ENCODE results near the gene EXO5. TPM values are rescaled to one million over a fixed set of nuclear protein-coding genes. Genes with fewer than 3 reads are reported as not detected.

Gene EXO5, protein sequence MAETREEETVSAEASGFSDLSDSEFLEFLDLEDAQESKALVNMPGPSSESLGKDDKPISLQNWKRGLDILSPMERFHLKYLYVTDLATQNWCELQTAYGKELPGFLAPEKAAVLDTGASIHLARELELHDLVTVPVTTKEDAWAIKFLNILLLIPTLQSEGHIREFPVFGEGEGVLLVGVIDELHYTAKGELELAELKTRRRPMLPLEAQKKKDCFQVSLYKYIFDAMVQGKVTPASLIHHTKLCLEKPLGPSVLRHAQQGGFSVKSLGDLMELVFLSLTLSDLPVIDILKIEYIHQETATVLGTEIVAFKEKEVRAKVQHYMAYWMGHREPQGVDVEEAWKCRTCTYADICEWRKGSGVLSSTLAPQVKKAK
- 5.7 and 5.8 TPM in 2 replicates for polyA plus RNA-seq (2013)

DNA sequence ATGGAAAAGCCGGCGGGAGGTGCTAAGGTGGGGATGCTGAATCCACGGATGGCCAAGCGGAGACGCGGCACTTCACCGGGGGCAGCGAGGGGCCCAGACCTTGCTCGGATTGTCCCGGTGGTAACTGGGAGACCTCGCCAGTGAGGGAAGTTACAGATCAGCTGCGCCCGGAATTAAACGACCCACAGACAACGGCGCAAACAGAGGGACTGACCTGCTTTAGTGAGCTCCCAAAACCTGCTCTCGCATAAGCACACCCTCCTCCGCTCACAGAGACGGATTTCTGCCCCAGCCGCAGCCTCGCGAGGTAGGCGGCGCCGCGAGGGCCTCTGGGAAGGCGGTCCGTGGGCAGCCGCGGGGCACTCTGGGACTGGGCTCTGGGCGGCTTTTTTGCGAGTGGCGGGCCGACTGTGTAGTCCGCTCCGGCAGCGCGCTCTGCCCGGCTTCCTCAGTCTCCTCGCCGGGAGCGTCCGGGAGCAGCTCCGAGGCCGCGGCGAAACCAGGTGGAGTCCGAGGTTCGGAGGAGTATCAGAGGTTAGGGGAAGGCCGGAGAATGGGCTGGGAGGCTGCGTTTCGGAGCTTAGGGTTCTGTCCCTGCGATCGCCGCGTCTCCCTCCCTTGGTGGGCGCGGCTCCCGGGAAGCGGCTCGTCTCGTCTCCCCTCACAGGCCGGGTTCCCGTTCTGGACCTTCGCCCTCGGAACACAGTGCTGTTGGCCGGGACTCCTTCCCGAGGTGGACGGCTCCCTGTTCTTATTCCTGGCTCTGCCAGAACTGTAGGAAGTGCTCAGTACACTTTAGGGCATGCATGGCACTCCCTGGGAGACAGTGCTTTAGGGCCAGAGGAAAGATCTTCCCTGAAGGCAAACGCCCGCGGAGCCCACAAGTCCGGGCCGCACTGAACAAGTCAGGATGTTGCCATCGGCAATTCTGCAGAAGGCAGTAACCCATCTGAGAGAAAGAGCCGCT lies at the start of gene EXO5:
Gene EXO5, plus strand, starts transcription at position 393 of the 967 bp plus-strand sequence. CDS start 5,778 bp downstream, outside the sequence.
- peak within 1 kb of the TSS; percentile 96 for H3K14ac ChIP-seq (ENCODE audit: low read length)
- H3K9ac ChIP-seq (ENCODE audit: low read length) = peak within 1 kb of the TSS; percentile 89
- H2AK5ac ChIP-seq (ENCODE audit: low read length) = no peak within 1 kb of the TSS
- peak within 1 kb of the TSS; percentile 46 for H2BK5ac ChIP-seq (ENCODE audit: low read depth, low read length, poor library complexity)
- peak within 1 kb of the TSS; percentile 100 for H4K8ac ChIP-seq (ENCODE audit: low read depth, low read length)
- peak within 1 kb of the TSS; percentile 54 for H3K27ac ChIP-seq (ENCODE audit: low read depth, low read length)
- H3K79me1 ChIP-seq (ENCODE audit: low read length) = peaks cover 7% of the 10 kb centered on the region
- no peak within 1 kb of the TSS for H2BK12ac ChIP-seq (ENCODE audit: low read length)
- no peaks in the 10 kb centered on the region for H3K36me3 ChIP-seq (ENCODE audit: control insufficient read depth in 1 of 2, insufficient read depth in 2 of 2, low read length in 2 of 2)
- peak within 1 kb of the TSS; percentile 70 for H4K91ac ChIP-seq (ENCODE audit: low read depth, low read length)
- H3K4me1 ChIP-seq (ENCODE audit: control insufficient read depth in 1 of 2, insufficient read depth in 2 of 2, low read length in 2 of 2) = peaks cover 4 to 6% of the 10 kb centered on the region in 2 experiments
- H3K4me3 ChIP-seq (ENCODE audit: low read depth, low read length) = peak within 1 kb of the TSS; percentile 80
- peak within 1 kb of the TSS; percentile 89 for H2BK120ac ChIP-seq (ENCODE audit: insufficient read depth, low read length, poor library complexity)
- H3K27me3 ChIP-seq (ENCODE audit: insufficient read depth, low read length) = no peaks in the 10 kb centered on the region
- H3K23ac ChIP-seq (ENCODE audit: low read length) = peak within 1 kb of the TSS; percentile 40
- peak within 1 kb of the TSS; percentile 99 for H2AFZ ChIP-seq (ENCODE audit: insufficient read depth, low read length, poor library complexity)
- H3K18ac ChIP-seq (ENCODE audit: low read length) = peak within 1 kb of the TSS; percentile 97
- H4K12ac ChIP-seq (ENCODE audit: low read depth, low read length) = peak within 1 kb of the TSS; percentile 80
- peaks cover 9% of the 10 kb centered on the region for H3K79me2 ChIP-seq (ENCODE audit: control insufficient read depth, insufficient read depth, low read length, poor library complexity)
- H3K9me3 ChIP-seq (ENCODE audit: insufficient read depth, low read depth, low read length) = peaks cover 5% of the 10 kb centered on the region
- WGBS (ENCODE audit: extremely low coverage, insufficient coverage, insufficient read length) = no CpG with 5 or more reads among the region's 76 CpGs
- DNase-seq = peak; percentile 73 to 82
- peak within 1 kb of the TSS; percentile 93 for H3K4me2 ChIP-seq (ENCODE audit: low read length)
- peak within 1 kb of the TSS; percentile 82 for H3K4ac ChIP-seq (ENCODE audit: low read depth, low read length)

DNA sequence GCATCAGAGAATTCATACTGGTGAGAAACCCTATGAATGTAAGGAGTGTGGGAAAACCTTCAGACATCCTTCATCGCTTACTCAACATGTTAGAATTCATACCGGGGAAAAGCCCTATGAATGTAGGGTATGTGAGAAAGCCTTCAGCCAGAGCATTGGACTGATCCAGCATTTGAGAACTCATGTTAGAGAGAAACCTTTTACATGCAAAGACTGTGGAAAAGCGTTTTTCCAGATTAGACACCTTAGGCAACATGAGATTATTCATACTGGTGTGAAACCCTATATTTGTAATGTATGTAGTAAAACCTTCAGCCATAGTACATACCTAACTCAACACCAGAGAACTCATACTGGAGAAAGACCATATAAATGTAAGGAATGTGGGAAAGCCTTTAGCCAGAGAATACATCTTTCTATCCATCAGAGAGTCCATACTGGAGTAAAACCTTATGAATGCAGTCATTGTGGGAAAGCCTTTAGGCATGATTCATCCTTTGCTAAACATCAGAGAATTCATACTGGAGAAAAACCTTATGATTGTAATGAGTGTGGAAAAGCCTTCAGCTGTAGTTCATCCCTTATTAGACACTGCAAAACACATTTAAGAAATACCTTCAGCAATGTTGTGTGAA lies 45.5 kb upstream of the EXO5 start:
- H3K27me3 ChIP-seq (ENCODE audit: insufficient read depth, low read length) = no peaks in the 10 kb centered on the region
- no peak for DNase-seq
- H2BK120ac ChIP-seq (ENCODE audit: insufficient read depth, low read length, poor library complexity) = no peak overlapping the region
- H3K23ac ChIP-seq (ENCODE audit: low read length) = no peak overlapping the region
- H3K4me3 ChIP-seq (ENCODE audit: low read depth, low read length) = no peak overlapping the region
- H3K4ac ChIP-seq (ENCODE audit: low read depth, low read length) = no peak overlapping the region
- no peak overlapping the region for H3K9ac ChIP-seq (ENCODE audit: low read length)
- no peak overlapping the region for H3K14ac ChIP-seq (ENCODE audit: low read length)
- no peaks in the 10 kb centered on the region for H3K79me2 ChIP-seq (ENCODE audit: control insufficient read depth, insufficient read depth, low read length, poor library complexity)
- H2AFZ ChIP-seq (ENCODE audit: insufficient read depth, low read length, poor library complexity) = no peak overlapping the region
- H3K18ac ChIP-seq (ENCODE audit: low read length) = no peak overlapping the region
- no CpG with 5 or more reads among the region's 3 CpGs for WGBS (ENCODE audit: extremely low coverage, insufficient coverage, insufficient read length)
- no peaks in the 10 kb centered on the region for H3K4me1 ChIP-seq (ENCODE audit: control insufficient read depth in 1 of 2, insufficient read depth in 2 of 2, low read length in 2 of 2)
- peaks cover 3 to 6% of the 10 kb centered on the region in 2 experiments for H3K36me3 ChIP-seq (ENCODE audit: control insufficient read depth in 1 of 2, insufficient read depth in 2 of 2, low read length in 2 of 2)
- H3K79me1 ChIP-seq (ENCODE audit: low read length) = no peaks in the 10 kb centered on the region
- no peak overlapping the region for H4K91ac ChIP-seq (ENCODE audit: low read depth, low read length)
- no peak overlapping the region for H2BK5ac ChIP-seq (ENCODE audit: low read depth, low read length, poor library complexity)
- H3K4me2 ChIP-seq (ENCODE audit: low read length) = no peak overlapping the region
- peaks cover 22% of the 10 kb centered on the region for H3K9me3 ChIP-seq (ENCODE audit: insufficient read depth, low read depth, low read length)
- no peak overlapping the region for H3K27ac ChIP-seq (ENCODE audit: low read depth, low read length)
- H4K12ac ChIP-seq (ENCODE audit: low read depth, low read length) = no peak overlapping the region
- no peak overlapping the region for H2AK5ac ChIP-seq (ENCODE audit: low read length)
- H4K8ac ChIP-seq (ENCODE audit: low read depth, low read length) = no peak overlapping the region
- no peak overlapping the region for H2BK12ac ChIP-seq (ENCODE audit: low read length)

DNA sequence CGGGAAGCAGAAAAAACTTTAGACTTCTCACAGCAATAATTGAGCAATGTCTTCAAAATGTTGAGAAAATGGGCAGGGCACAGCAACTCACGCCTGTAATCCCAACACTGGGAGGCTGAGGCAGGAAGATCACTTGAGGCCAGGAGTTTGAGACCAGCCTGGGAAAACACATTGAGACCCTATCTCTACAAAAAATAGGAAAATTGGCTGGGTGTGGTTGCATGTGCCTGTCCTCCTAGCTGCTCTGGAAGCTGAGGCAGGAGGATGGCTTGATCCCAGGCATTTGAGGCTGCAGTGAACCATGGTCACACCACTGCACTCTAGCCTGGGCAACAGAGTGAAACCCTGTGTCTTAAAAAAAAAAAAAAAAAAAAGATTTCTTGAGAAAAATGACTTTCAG lies 39.2 kb upstream of the EXO5 start:
- peaks cover 0 to 3% of the 10 kb centered on the region in 2 experiments for H3K36me3 ChIP-seq (ENCODE audit: control insufficient read depth in 1 of 2, insufficient read depth in 2 of 2, low read length in 2 of 2)
- no peak overlapping the region for H3K27ac ChIP-seq (ENCODE audit: low read depth, low read length)
- H4K8ac ChIP-seq (ENCODE audit: low read depth, low read length) = no peak overlapping the region
- no peak overlapping the region for H3K23ac ChIP-seq (ENCODE audit: low read length)
- no peak overlapping the region for H3K4me2 ChIP-seq (ENCODE audit: low read length)
- no peak overlapping the region for H2AK5ac ChIP-seq (ENCODE audit: low read length)
- no peaks in the 10 kb centered on the region for H3K4me1 ChIP-seq (ENCODE audit: control insufficient read depth in 1 of 2, insufficient read depth in 2 of 2, low read length in 2 of 2)
- H2AFZ ChIP-seq (ENCODE audit: insufficient read depth, low read length, poor library complexity) = no peak overlapping the region
- no peak overlapping the region for H4K91ac ChIP-seq (ENCODE audit: low read depth, low read length)
- no CpG with 5 or more reads among the region's 2 CpGs for WGBS (ENCODE audit: extremely low coverage, insufficient coverage, insufficient read length)
- H3K14ac ChIP-seq (ENCODE audit: low read length) = no peak overlapping the region
- no peak overlapping the region for H3K4ac ChIP-seq (ENCODE audit: low read depth, low read length)
- no peak overlapping the region for H3K4me3 ChIP-seq (ENCODE audit: low read depth, low read length)
- no peak overlapping the region for H4K12ac ChIP-seq (ENCODE audit: low read depth, low read length)
- DNase-seq = no peak
- peaks cover 19% of the 10 kb centered on the region for H3K9me3 ChIP-seq (ENCODE audit: insufficient read depth, low read depth, low read length)
- H3K27me3 ChIP-seq (ENCODE audit: insufficient read depth, low read length) = no peaks in the 10 kb centered on the region
- no peak overlapping the region for H2BK12ac ChIP-seq (ENCODE audit: low read length)
- no peak overlapping the region for H3K18ac ChIP-seq (ENCODE audit: low read length)
- no peak overlapping the region for H2BK120ac ChIP-seq (ENCODE audit: insufficient read depth, low read length, poor library complexity)
- H2BK5ac ChIP-seq (ENCODE audit: low read depth, low read length, poor library complexity) = no peak overlapping the region
- H3K79me2 ChIP-seq (ENCODE audit: control insufficient read depth, insufficient read depth, low read length, poor library complexity) = no peaks in the 10 kb centered on the region
- H3K79me1 ChIP-seq (ENCODE audit: low read length) = no peaks in the 10 kb centered on the region
- H3K9ac ChIP-seq (ENCODE audit: low read length) = no peak overlapping the region

DNA sequence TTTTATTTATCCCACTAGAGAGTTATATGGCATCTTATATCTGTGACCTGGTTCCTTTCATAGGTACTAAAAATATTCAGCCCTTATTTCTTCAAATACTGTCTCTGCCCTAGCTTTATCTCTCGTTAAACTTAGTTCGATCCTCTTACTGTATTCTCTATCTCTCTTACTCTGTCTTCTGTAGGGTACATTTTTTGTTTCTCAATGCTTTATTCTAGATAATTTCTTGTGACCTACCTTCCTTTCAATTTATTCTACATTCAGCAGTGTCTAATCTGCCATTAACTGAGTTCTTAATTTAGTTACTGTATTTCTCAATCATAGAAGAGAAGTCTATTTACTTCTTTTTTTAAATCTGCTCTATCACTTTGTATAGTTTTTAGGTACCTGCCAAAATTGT lies 33.3 kb upstream of the EXO5 start:
- no CpG with 5 or more reads among the region's 2 CpGs for WGBS (ENCODE audit: extremely low coverage, insufficient coverage, insufficient read length)
- H4K91ac ChIP-seq (ENCODE audit: low read depth, low read length) = no peak overlapping the region
- H2BK5ac ChIP-seq (ENCODE audit: low read depth, low read length, poor library complexity) = no peak overlapping the region
- no peak overlapping the region for H2BK120ac ChIP-seq (ENCODE audit: insufficient read depth, low read length, poor library complexity)
- no peak overlapping the region for H3K4me3 ChIP-seq (ENCODE audit: low read depth, low read length)
- H4K12ac ChIP-seq (ENCODE audit: low read depth, low read length) = no peak overlapping the region
- peaks cover 4% of the 10 kb centered on the region for H3K79me1 ChIP-seq (ENCODE audit: low read length)
- no peak overlapping the region for H3K4me2 ChIP-seq (ENCODE audit: low read length)
- H3K4me1 ChIP-seq (ENCODE audit: control insufficient read depth in 1 of 2, insufficient read depth in 2 of 2, low read length in 2 of 2) = peaks cover 2 to 6% of the 10 kb centered on the region in 2 experiments
- H3K4ac ChIP-seq (ENCODE audit: low read depth, low read length) = no peak overlapping the region
- peaks cover 10% of the 10 kb centered on the region for H3K9me3 ChIP-seq (ENCODE audit: insufficient read depth, low read depth, low read length)
- no peak overlapping the region for H4K8ac ChIP-seq (ENCODE audit: low read depth, low read length)
- no peak overlapping the region for H3K18ac ChIP-seq (ENCODE audit: low read length)
- no peak overlapping the region for H2BK12ac ChIP-seq (ENCODE audit: low read length)
- H3K23ac ChIP-seq (ENCODE audit: low read length) = no peak overlapping the region
- no peak overlapping the region for H2AK5ac ChIP-seq (ENCODE audit: low read length)
- peaks cover 4% of the 10 kb centered on the region for H3K79me2 ChIP-seq (ENCODE audit: control insufficient read depth, insufficient read depth, low read length, poor library complexity)
- no peak overlapping the region for H3K9ac ChIP-seq (ENCODE audit: low read length)
- H3K14ac ChIP-seq (ENCODE audit: low read length) = no peak overlapping the region
- H3K27ac ChIP-seq (ENCODE audit: low read depth, low read length) = no peak overlapping the region
- no peaks in the 10 kb centered on the region for H3K27me3 ChIP-seq (ENCODE audit: insufficient read depth, low read length)
- DNase-seq = no peak
- peaks cover 0 to 2% of the 10 kb centered on the region in 2 experiments for H3K36me3 ChIP-seq (ENCODE audit: control insufficient read depth in 1 of 2, insufficient read depth in 2 of 2, low read length in 2 of 2)
- no peak overlapping the region for H2AFZ ChIP-seq (ENCODE audit: insufficient read depth, low read length, poor library complexity)
